Heart left ventricle (tissue), 16 donors: ENCODE measurements around the gene MYOM1. TPM values are rescaled to one million over a fixed set of nuclear protein-coding genes. Genes with fewer than 3 reads are reported as not detected.
A peak's percentile ranks its signal among the peaks of the same experiment; 100 is the strongest.

Experiments used
- ATAC-seq, 4 donors: fragments of 200-7000 bp; cut with Tn5 transposase; one replicate each; pipeline ENCODE4 v1.9.1; 2020 to 2022; ENCODE audit warnings: moderate library complexity in 4 of 4, mild to moderate bottlenecking in 3 of 4, moderate number of reproducible peaks in 1 of 4
- DNase-seq, 5 donors: peaks; one replicate each; pipeline ENCODE4 v3.0.0-alpha.2; 2020
- H3K27ac ChIP-seq, 12 donors: fragments of 200-600 bp; sonication (generic) in 4 of 12; one replicate each; pipeline versions ENCODE4 v1.5.0 to v1.8.0; 2016 to 2022; ENCODE audit warnings: mild to moderate bottlenecking in 2 of 12
- H3K27me3 ChIP-seq, 9 donors: fragments of 200-600 bp; sonication (generic) in 2 of 9; one replicate each; pipeline versions ENCODE4 v1.5.1 to v1.8.0; 2016 to 2022; ENCODE audit warnings: mild to moderate bottlenecking in 3 of 9
- H3K36me3 ChIP-seq, 9 donors: fragments of 200-600 bp; sonication (generic) in 2 of 9; one replicate each; pipeline versions ENCODE4 v1.5.0 to v1.8.0; 2018 to 2022; ENCODE audit warnings: mild to moderate bottlenecking in 2 of 9
- H3K4me1 ChIP-seq, 12 donors: fragments of 200-600 bp; sonication (generic) in 4 of 12; one replicate each; pipeline versions ENCODE4 v1.5.0 to v1.8.0; 2016 to 2022; ENCODE audit warnings: mild to moderate bottlenecking in 3 of 12
- H3K4me3 ChIP-seq, 12 donors: fragments of 200-600 bp; sonication (generic) in 4 of 12; one replicate each; pipeline versions ENCODE4 v1.5.0 to v1.8.0; 2017 to 2022; ENCODE audit warnings: mild to moderate bottlenecking in 9 of 12, moderate library complexity in 4 of 12
- H3K9me3 ChIP-seq, 12 donors: fragments of 200-600 bp; sonication (generic) in 4 of 12; one replicate each; pipeline versions ENCODE4 v1.5.0 to v1.8.0; 2016 to 2022; ENCODE audit warnings: mild to moderate bottlenecking in 1 of 12
- POLR2A ChIP-seq, 2 donors: fragments of 450-650 bp; IDR thresholded peaks; one replicate each; pipeline ENCODE4 v1.6.1; 2017; ENCODE audit warnings: antibody characterized with exemption in 2 of 2, mild to moderate bottlenecking in 2 of 2, moderate library complexity in 2 of 2
- WGBS, 4 donors: extraction: QIAGEN DNeasy Blood & Tissue Kit in 2 of 4; methylation state at CpG; one replicate each; pipeline versions ENCODE4 v1.1.5 to v1.1.7; 2013 to 2018; 5-methylcytosine and 5-hydroxymethylcytosine counted together
- intact Hi-C, 10 donors: fragments of 100-400 bp; cut with DNase I; formaldehyde crosslinking; loops; one replicate each; pipeline versions ENCODE4 v1.11.1 to v1.14.2; 2022
- polyA plus RNA-seq, 2 donors: library from polyadenylated mRNA; stranded (reverse); fragments of 200-250 nt; gene quantifications; one replicate each; pipeline ENCODE4 v1.2.3, GENCODE V29; 2013
- total RNA-seq, 9 donors: library from RNA; depleted of rRNA in 2 of 9; stranded (reverse); fragments of >200 nt in 2 of 9; fragmentation: NEBNext Ultra II Directional in 3 of 9; extraction: Animal tissue kit (Norgen Biotek cat#: 25700) in 3 of 9; gene quantifications; one replicate each; pipeline versions ENCODE4 v1.1.0 to v1.2.4, GENCODE V29; 2016 to 2023
- TF ChIP-seq, protein P1 (sequence below), 12 donors: fragments of 200-600 bp; sonication (generic) in 4 of 12; IDR thresholded peaks; one replicate each; pipeline versions ENCODE4 v1.5.0 to v1.8.0; 2018 to 2022; ENCODE audit warnings: antibody characterized with exemption in 12 of 12, mild to moderate bottlenecking in 5 of 12
- donor health status: ischemic (EF 13 %, LVEDD 7.1; RV severe dilation, severe dysfunction).
- donor health status: healthy with polysubstance abuse.
- donor health status: DM: no; HTN: yes; CAD: no.
- donor health status: DM: no; HTN: no; CAD: no.
- donor health status: ischemic (EF 25% LVEDD 6.9; RV normal size, moderate dysfunction).
- donor health status: ischemic (EF 25% LVEDD 5.7; RV mildly dilated, moderate dysfunction).
- donor health status: healthy.
- donor health status: DM: yes; HTN: yes; CAD: no.
- donor health status: ischemic (EF 35%, LVEDD 5.7; RV mildly dilated, moderate dysfunction).
- donor health status: nonischemic (EF 11% LVEDD 7.7; RV severe dilation, severe dysfunction).
- donor health status: DM: yes; HTN: yes; CAD: no.
- donor health status: PGD.
- donor health status: ischemic (EF 29% LVEDD 5.4; RV normal size, mild dysfunction).
- donor health status: nonischemic (EF 23%, LVEDD 6.1; RV moderate dilation, normal function).

Gene MYOM1
- total and polyA plus RNA-seq, 11 donors = 112 to 1,344 (median 801) TPM

DNA sequence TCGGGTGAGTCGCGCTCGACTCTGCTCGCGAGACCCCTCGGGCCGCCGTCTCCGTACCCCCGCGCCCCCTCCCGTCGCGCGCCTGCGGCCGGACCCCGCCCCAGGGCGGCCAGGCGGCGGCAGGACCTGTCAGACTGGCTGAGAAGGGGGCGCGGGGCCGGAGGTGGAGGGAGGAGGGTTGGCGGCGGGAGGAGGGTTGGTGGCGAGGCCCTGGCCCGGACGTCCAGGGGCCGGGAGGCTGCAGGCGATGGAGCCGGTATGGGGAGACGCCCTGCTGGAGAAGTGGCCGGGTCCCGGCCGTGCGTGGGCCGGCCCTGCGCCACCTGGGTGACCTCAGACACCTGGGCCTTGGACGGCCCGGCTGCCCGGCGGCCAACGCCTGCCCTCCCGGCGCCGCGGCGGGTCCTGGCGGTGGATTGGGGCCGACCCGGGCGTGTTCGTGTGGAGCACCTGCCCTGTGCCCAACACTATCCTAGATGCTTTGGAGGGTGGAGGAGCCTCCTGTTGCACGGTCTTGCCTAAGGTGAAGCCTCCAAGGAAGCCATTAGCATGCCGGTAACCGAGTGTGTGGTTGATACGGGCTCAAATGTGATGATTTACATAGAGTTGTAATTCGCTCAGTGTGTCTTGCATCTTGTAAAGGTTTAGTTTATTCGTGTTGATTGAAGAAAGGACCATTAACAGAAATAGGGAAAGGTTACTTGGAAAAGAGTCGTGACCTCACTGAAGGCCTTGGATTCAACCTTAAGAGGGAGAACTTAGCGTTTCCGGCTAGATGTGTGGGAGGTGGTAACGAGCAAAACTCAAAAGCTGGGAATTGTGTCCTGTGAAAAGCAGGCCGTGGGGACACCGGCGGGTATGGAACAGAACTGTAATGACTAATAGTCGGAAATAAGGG is 42.7 kb upstream of the MYOM1 start:
- Histone ChIP-seq H3K4me1 (peaks cover 12 to 86% (median 52%) of the 10 kb centered on the region in 12 donors), H3K27me3 (no peaks in the 10 kb centered on the region), H3K36me3 (peaks cover 0 to 23% (median 15%) of the 10 kb centered on the region in 9 donors), H3K9me3 (no peaks in the 10 kb centered on the region), H3K27ac (peak overlapping the region; percentile 95 to 100 (median 97)), H3K4me3 (peak overlapping the region; percentile 68 to 96 (median 88))
- ATAC-seq (peak in 2 of 4 donors; percentile 51 to 67), DNase-seq (no peak)
- intact Hi-C loops = loop anchor here in 5 of 10 donors (5.0 to 10.0 kb wide), 3 partner anchors 190 to 330 kb away; partner anchors contain the start of genes TGIF1 (in 4 of the 5) and LPIN2 (in 1 of the 5)
- 0 to 1% (median 1%) methylated on average over 14 to 69 of the region's 69 CpGs for WGBS, 4 donors
- TF ChIP-seq, protein P1, sequence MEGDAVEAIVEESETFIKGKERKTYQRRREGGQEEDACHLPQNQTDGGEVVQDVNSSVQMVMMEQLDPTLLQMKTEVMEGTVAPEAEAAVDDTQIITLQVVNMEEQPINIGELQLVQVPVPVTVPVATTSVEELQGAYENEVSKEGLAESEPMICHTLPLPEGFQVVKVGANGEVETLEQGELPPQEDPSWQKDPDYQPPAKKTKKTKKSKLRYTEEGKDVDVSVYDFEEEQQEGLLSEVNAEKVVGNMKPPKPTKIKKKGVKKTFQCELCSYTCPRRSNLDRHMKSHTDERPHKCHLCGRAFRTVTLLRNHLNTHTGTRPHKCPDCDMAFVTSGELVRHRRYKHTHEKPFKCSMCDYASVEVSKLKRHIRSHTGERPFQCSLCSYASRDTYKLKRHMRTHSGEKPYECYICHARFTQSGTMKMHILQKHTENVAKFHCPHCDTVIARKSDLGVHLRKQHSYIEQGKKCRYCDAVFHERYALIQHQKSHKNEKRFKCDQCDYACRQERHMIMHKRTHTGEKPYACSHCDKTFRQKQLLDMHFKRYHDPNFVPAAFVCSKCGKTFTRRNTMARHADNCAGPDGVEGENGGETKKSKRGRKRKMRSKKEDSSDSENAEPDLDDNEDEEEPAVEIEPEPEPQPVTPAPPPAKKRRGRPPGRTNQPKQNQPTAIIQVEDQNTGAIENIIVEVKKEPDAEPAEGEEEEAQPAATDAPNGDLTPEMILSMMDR (IDR thresholded peaks at IDR 0.05) = no peak
- TF ChIP-seq POLR2A (IDR thresholded peaks at IDR 0.05) = no peak

- H3K27me3 ChIP-seq = no peaks in the 10 kb centered on the region
- WGBS, 4 donors = 0% methylated on average over 33 to 84 of the region's 84 CpGs
- peak; percentile 86 to 92 (median 87) for DNase-seq
- peaks cover 12 to 86% (median 48%) of the 10 kb centered on the region in 12 donors for H3K4me1 ChIP-seq
- peaks cover 0 to 32% (median 24%) of the 10 kb centered on the region in 9 donors for H3K36me3 ChIP-seq
- peak within 1 kb of the TSS; percentile 68 to 96 (median 88) for H3K4me3 ChIP-seq
- peak; percentile 36 to 94 (median 74) for ATAC-seq
- H3K27ac ChIP-seq = peak within 1 kb of the TSS; percentile 95 to 100 (median 97)
- intact Hi-C loops = loop anchor here in 5 of 10 donors (5.0 to 10.0 kb wide), 3 partner anchors 191 to 331 kb away; partner anchors contain the start of genes TGIF1 (in 4 of the 5) and LPIN2 (in 1 of the 5)
- H3K9me3 ChIP-seq = no peaks in the 10 kb centered on the region
- peak in 1 of 2 donors; percentile 46 for TF ChIP-seq POLR2A (IDR thresholded peaks at IDR 0.05)
- TF ChIP-seq, protein P1 (IDR thresholded peaks at IDR 0.05) = peak in 2 of 12 donors; percentile 17 to 18
Measured at GRCh38 chr18:3261373-3262233, 41.8 kb upstream of the MYOM1 start, which contains the start of gene MYL12B. Gene MYL12B (plus strand): TSS chr18:3262133. CDS start chr18:3272899, 10,766 bp downstream.

DNA sequence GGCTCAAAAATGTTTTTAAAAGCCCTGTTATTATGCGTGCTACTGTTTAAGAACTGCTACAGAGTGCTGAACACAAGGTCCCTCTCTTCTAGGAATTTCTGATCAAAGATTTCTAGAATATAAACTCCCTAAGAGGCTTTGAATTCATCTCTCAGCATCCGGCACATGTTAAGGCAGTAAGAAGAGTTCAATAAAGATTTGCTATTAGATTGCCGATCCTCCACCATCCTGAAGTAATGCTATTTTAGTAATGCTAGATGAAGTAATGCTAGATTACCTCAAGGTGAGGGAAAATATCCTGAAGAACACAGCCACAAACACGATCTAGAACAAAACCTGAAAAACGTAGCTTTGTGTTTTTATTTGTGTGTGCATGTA is 41.2 kb upstream of the MYOM1 start:
- DNase-seq = no peak
- Histone ChIP-seq H3K27ac (peak overlapping the region; percentile 95 to 100 (median 97)), H3K4me3 (peak overlapping the region; percentile 68 to 96 (median 88)), H3K36me3 (peaks cover 0 to 38% (median 30%) of the 10 kb centered on the region in 9 donors), H3K9me3 (no peaks in the 10 kb centered on the region), H3K4me1 (peaks cover 12 to 86% (median 44%) of the 10 kb centered on the region in 12 donors), H3K27me3 (no peaks in the 10 kb centered on the region)
- TF ChIP-seq, protein P1 (IDR thresholded peaks at IDR 0.05) = no peak
- no peak for TF ChIP-seq POLR2A (IDR thresholded peaks at IDR 0.05)
- 10 to 31% (median 17%) methylated on average over 5 of the region's 5 CpGs for WGBS, 4 donors
- ATAC-seq = no peak
- intact Hi-C loops = loop anchor here in 5 of 10 donors (5.0 to 10.0 kb wide), 3 partner anchors 191 to 331 kb away; partner anchors contain the start of genes TGIF1 (in 4 of the 5) and LPIN2 (in 1 of the 5)
